Measurements from ENCODE around the gene BCL2.

The BCL2 gene

DNA sequence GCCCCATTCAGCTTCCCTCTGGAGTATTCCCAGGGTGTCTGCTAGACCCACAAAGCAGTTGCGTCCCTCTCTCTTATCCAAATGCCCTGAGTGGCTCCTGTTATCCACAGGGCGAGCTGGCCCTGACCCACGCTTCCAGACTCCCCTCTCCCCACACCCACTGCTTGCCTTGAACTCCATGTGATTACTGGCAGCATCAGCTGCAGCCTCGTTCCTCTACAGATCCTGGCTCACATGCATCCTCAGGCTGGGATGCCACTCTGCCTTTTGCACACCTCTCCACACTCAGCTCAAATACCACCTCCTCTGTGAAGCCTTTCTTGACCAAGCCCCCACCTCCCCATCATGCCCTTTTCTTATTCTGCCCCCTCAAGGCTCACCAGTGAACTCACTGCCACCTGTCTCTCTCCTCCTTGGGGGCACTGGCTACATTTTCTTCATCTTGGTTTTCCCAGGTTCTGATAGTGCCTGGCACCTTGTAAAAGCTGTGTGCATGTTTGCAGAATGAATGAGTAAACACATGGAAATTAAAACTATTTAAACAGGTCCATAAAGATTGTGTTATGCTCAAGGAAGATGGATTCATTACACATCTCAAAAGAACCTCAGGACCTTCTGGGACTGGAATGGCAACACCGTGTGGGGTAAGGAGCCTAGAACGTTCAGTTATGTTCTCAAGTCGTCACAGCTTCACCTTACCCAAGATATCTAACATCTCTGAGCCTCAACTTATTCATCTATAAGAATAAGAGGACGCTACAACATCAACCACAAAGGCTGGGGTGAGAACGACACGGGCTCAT lies 165.0 kb downstream of the BCL2 start:
- FAIRE-seq: no peak

GRCh38 chr18:63152791-63153190 lies 166.8 kb downstream of the BCL2 start:
- no peak for FAIRE-seq

- FAIRE-seq: no peak
These were observed 167.5 kb downstream of the BCL2 start for GRCh38 chr18:63152096-63152495.

GRCh38 chr18:63151539-63151938 lies 168.0 kb downstream of the BCL2 start:
- FAIRE-seq: no peak

DNA sequence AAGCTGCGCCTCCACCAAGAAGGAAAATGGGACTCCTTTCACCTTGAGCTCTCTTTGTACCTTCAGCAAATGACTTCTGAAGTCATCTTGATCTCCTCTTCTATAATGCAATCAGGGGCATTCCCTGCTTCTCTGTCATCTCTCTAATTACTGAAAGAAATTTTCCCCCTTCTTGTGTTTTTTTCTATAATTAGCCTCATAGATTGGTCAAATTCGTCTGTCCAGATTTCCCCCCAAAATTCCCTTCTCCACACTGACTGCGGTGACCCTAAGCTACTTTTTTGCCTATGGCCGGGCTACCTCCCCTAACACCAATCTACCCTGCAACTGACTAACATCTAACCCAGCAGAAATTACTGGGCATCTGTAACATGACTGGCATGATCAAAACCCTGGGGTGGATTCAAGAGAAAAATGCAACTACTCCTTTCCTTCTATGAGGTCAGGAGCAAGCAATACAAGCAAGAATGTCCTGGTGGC lies 168.6 kb downstream of the BCL2 start:
- no peak for FAIRE-seq

- FAIRE-seq: no peak
These were observed 169.2 kb downstream of the BCL2 start for GRCh38 chr18:63150326-63150725.

GRCh38 chr18:63149302-63149587 lies 170.3 kb downstream of the BCL2 start:
- no peak for FAIRE-seq

GRCh38 chr18:63148449-63149301 lies 170.9 kb downstream of the BCL2 start:
- no peak for FAIRE-seq

DNA sequence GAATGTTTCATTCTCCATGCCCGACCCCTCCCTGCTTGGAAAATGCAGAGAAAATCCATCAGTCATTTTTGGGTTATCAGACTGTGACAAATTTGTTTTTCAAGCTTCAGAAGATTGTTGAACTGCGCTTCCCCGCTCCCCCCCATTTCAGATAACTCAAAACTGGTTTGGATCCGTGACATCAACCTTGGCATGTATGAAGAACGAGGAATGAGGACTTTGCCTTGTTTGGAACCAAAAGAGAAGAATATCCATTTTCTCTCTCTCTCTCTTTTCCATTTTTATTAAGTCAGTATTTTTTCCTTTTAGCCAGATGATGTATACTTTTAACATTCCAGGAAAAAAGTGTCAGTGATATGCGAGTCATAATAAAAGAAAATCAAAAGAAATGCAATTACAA lies 171.6 kb downstream of the BCL2 start:
- no peak for FAIRE-seq

DNA sequence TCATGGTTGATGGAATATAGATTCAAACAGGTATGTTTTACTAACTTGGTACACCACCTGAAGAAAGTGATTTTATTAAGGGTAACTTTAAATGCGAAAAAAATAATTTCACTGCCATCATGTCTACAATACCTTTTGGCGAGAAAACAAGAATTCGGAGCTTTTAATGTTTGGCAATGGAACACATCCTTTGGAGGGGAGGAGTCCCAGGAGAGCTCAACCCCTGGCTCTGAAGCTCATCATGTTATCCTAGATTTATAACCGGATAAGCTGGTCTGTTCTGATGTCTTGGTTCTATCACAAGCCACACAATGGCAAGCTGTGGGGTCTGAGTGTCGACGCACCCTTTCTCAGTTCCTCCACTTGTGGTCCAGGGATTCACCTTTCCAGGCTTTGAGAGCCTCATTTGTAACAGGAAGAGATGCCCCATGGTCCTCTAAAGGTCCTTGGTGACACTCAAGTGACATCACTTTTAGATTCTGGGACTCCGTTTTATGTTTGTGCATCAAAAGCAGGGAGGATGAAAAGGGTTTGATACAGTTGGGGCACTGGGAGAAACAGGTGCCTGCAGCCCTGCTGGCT lies 172.7 kb downstream of the BCL2 start:
- FAIRE-seq: no peak

DNA sequence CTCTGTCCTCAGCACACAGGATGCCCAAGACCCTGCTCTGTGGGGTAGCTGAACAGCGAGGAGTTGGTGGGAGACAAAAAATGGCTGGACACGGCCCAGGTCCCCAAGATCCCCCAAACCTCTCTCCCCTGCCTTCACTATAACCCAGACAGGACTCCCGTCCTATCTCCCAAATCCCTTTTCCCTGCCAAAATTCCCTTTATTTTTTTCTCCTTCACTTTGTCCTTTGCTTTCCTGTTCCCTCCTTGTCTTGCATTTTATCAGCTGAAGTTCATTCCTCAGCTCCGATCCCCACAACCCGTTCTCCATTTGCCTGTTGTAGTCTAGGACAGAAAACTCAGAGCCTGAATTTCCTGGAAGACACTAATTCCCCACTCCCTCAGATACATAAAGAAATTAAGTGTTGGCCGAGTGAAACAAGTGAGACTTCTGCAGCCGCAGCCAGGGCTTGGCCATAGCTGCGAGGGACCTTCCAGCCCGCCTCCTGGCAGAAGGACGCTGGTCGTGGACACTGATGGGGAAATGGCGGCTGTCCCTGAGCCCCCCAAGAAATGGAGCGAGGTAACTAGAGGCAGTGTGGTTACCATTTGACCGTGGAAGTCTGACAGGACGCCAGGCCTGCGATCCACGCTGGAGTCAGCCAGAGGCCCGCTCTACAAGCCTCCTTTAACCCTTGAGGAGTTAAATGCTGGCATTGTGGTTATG lies 173.6 kb downstream of the BCL2 start:
- FAIRE-seq: no peak

GRCh38 chr18:63145166-63145850 lies 174.3 kb downstream of the BCL2 start:
- FAIRE-seq: no peak

DNA sequence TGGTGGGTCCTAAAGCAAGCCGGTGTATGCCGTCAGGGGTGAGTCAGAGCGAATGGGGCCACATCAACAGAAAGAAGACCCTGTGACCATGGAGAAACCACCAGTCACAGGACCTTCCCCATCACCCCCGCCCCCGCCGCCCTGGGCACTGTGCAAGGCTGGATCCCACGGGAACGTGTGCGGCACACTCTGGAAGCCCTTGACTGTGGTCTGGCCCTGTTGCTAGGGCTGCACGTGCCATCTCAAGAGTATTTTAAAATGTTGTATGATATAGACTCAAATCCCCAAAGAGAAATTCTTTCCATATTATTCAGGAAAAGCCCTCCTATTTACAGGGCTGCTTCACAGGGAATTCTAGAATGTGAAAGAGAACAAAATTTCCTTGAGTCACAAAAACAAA lies 174.8 kb downstream of the BCL2 start:
- no peak for FAIRE-seq

DNA sequence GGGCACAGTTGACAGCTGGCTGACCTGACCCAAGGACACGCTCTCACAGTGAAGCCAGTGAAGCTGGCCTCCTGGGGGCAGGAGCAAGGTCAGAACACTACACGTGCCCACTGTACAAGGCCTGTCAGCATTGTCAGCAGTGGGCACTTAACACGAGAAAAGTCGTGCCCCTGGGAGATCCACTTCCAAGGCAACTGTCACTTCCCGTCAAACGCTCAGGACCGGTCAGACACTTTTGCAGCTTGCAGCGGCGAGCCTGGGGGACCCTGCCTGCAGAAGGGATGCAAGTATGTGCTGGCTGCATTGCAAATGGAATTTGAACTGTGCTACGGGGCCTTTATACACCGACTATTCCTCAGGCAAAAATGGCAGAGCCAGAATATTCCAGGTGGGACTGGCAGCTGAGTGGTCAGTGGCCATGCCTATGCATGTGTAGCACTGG lies 176.2 kb downstream of the BCL2 start:
- no peak for FAIRE-seq

DNA sequence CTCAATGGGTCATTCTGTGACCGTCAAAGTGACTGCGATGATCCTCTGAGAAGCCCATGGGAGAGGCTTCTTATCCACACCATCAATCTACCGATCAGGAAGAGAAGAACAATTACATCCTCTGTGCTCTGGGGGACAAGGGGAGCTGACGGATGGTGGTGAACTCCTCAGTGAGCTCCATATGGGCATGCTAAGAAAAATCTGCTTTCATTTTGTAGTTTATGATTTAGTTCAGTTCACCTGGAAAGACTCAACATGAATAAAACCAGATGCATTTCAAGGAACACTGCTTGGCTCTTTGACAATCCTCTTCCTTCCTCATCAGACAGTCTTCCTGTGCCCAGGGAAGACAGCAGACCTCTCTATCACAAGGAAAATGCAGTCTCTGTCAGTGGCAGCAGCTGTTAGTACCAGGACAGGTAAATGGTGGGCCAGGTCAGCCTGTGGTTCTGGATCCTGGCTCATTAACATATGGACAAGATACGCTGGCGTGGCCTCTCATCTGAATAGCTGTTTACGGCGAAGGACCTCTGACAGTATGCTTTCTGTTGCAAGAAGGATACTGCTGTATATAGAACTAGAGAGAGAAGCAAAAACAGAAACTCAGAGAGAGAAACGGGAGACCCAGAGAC lies 176.9 kb downstream of the BCL2 start:
- FAIRE-seq: no peak

GRCh38 chr18:63141778-63142176 lies 177.8 kb downstream of the BCL2 start:
- FAIRE-seq: no peak

DNA sequence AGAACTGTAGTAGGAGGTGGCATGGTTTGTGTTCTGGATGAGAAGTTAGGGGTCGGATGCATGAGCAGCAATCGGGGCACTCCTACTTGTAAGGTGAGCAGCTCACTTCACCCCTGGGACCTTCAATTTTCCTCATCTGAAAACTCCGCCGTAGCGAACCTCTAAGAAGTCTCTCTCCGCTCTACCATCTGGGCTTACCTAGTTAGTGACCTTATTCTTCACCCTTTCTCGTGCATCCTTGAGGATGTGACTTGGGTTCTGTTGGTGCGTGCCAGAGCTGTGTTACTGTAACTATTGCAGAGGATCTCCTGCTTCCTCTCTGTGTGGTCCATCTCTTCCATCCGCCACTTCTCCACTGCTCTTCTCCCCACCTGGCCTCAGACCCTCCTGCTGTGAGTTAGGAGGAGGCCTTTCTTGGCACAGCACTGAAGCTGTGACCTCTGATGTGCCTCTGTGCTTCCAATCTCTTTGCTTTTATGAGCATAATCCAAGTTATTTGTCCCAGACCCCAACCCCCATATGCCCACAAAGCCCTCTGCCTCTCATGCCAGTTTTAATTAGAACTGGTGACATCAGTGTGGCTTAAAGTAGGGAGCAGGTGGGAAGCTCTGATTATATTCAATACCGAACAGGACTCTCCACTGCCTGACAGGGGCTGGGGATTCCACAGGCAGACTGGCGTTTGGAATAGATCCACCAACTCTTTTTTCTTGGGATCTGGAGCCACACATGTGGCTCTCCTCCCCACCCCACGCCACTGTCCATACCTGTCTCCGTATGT lies 178.4 kb downstream of the BCL2 start:
- FAIRE-seq: no peak

DNA sequence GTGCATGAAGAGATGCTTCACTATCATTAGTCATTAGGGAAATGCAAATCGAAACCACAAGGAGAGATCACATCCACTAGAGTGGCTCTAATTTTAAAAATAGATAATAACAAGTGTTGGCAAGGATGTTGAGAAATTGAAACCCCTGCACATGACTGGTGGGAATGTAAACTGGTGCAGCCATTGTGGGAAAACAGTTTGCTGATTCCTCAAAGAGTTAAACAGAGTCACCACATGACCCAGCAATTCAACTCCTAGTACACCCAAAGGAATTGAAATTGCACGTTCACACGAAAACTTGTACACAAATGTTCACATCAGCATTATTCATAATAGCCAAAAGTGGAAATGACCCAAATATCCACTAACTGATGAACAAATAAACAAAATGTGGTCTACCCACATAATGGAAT lies 179.5 kb downstream of the BCL2 start:
- no peak for FAIRE-seq

DNA sequence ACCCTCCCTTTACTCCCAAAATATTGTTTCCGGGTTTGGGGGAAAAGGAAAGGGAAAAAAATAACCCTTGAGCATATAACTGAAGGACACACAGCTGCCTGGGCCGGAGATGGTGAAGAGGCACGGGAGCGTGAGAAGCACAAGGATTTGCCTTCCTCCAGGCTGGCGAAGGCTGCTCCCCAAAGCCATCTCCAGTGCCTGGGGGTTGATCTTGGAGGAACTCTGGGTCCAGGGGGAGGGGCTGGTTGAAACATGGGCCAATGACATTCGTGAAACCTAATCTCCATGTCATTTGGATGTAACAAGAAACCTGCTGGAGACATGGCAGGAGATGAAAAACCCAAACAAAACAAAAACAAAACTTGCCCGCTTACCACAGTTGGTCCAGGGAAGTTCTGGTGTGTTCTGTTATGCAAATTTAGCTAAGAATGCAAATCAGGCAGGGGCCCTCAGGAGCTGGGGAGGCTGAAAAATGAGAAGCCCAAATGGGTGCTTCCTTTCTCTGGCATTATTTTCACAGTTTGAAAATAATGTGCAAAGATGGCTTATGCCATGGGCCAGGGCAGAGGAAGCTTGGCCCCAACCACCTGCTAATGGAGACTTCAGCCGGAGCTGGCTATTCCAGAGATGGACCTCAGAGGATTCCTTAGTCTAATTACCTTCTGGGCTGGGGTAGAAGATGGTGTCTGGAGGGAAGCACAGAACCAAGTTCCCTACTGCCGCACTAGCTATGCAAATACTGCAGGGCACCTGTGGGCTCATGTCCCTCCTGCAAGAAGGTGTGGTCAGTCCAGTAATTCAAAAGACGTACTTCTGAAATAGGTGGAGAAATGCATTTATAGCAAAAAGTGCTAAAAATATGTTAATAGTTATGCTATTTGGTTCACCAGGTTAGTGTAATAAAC lies 180.9 kb downstream of the BCL2 start:
- no peak for FAIRE-seq

GRCh38 chr18:63137999-63138435 lies 181.6 kb downstream of the BCL2 start:
- no peak for FAIRE-seq
